Activated CD4-positive, alpha-beta T cell treated with anti-CD3 and anti-CD28 coated beads for 1 hour (primary cell): Measurements from ENCODE around the gene SERPINE3.

Experiments
- DNase-seq: peaks from one replicate; pipeline ENCODE4 v3.0.0-alpha.2; 2020

The SERPINE3 gene

GRCh38 chr13:51364404-51365008 is 25.0 kb downstream of the SERPINE3 start:
- no peak for DNase-seq

- no peak for DNase-seq
Measured at GRCh38 chr13:51370116-51370515, 30.6 kb downstream of the SERPINE3 start.

GRCh38 chr13:51370811-51371210 is 31.3 kb downstream of the SERPINE3 start:
- DNase-seq: no peak

GRCh38 chr13:51371768-51372399 is 32.4 kb downstream of the SERPINE3 start:
- DNase-seq: no peak

- DNase-seq: no peak
Measured at GRCh38 chr13:51373451-51373850, 34.0 kb downstream of the SERPINE3 start.

DNA sequence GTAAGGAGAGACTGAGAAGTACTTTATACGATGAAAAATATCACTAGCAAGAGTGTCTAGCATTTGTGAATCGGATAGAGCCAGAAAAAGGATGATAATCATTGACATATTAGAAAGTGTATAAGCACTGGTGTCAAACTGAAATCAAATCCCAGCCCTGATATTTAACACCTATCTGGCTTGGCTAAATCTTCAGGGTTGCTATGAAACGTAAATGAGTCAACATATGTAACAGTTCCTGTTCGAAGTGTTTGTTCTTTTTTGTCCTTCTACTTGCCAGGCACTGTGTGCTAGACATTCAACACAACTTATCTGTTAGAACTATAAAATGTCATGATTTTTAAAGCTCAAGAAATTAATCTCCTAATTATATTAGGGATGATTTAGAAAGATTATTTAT is 40.8 kb downstream of the SERPINE3 start:
- DNase-seq: no peak

- no peak for DNase-seq
Measured at GRCh38 chr13:51385114-51385513, 45.6 kb downstream of the SERPINE3 start.

DNA sequence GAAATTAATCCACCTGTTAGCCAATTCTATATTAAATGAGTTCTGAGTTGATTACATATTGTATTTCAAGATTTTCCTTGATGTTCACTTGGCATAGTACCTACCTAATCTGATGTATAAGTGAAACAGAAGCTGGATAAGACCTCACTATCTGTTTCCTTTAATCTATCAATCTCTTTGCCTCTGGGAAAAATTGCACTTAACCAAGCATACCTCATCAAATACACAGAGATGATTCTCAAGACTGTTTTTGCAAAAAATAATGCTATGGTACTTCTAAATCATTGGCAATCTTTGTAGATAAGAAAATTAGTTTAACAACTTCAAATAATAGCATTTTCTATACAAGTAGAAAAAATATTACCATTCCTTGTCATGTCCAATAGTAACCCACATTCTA is 55.2 kb downstream of the SERPINE3 start:
- DNase-seq: no peak

GRCh38 chr13:51396352-51396751 is 56.9 kb downstream of the SERPINE3 start:
- DNase-seq: no peak

GRCh38 chr13:51397262-51397941 is 57.9 kb downstream of the SERPINE3 start:
- DNase-seq: no peak

- DNase-seq: no peak
Measured at GRCh38 chr13:51405176-51405575, 65.7 kb downstream of the SERPINE3 start.

GRCh38 chr13:51412431-51412830 is 72.9 kb downstream of the SERPINE3 start:
- DNase-seq: no peak
